ENCODE measurements around the gene ACOT7. TPM values are rescaled to one million over a fixed set of nuclear protein-coding genes. Genes with fewer than 3 reads are reported as not detected.

The ACOT7 gene
- total and polyA plus RNA-seq, 2 of the 13 experiments (the other 11 are each of a cell fraction or from before 2014, with no cell fraction given): 33.0 to 55.8 TPM

DNA sequence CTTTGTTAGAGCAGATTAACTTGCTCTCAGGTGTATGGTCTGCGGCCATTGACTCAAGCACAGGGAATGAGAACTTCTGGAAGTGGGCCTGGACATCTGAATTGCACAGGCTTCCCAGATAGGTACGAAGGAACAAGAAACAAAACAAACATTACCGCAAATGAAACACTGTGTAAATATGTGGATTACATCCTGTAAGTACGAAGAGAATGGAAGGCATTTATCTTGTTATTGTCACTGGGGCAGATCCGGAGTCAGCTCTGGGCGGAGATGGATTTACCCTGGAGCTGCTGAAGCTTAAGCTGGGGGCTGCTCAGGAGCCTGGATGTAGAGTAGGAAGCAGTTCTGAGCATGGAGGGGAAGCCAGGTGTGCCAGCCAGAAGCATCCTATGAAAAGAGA, 19.3 kb upstream of the ACOT7 start (continued):
- TF ChIP-seq, protein P1, sequence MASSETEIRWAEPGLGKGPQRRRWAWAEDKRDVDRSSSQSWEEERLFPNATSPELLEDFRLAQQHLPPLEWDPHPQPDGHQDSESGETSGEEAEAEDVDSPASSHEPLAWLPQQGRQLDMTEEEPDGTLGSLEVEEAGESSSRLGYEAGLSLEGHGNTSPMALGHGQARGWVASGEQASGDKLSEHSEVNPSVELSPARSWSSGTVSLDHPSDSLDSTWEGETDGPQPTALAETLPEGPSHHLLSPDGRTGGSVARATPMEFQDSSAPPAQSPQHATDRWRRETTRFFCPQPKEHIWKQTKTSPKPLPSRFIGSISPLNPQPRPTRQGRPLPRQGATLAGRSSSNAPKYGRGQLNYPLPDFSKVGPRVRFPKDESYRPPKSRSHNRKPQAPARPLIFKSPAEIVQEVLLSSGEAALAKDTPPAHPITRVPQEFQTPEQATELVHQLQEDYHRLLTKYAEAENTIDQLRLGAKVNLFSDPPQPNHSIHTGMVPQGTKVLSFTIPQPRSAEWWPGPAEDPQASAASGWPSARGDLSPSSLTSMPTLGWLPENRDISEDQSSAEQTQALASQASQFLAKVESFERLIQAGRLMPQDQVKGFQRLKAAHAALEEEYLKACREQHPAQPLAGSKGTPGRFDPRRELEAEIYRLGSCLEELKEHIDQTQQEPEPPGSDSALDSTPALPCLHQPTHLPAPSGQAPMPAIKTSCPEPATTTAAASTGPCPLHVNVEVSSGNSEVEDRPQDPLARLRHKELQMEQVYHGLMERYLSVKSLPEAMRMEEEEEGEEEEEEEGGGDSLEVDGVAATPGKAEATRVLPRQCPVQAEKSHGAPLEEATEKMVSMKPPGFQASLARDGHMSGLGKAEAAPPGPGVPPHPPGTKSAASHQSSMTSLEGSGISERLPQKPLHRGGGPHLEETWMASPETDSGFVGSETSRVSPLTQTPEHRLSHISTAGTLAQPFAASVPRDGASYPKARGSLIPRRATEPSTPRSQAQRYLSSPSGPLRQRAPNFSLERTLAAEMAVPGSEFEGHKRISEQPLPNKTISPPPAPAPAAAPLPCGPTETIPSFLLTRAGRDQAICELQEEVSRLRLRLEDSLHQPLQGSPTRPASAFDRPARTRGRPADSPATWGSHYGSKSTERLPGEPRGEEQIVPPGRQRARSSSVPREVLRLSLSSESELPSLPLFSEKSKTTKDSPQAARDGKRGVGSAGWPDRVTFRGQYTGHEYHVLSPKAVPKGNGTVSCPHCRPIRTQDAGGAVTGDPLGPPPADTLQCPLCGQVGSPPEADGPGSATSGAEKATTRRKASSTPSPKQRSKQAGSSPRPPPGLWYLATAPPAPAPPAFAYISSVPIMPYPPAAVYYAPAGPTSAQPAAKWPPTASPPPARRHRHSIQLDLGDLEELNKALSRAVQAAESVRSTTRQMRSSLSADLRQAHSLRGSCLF (CRISPR knock-in tag; IDR thresholded peaks at IDR 0.05; ENCODE audit: borderline replicate concordance): no peak
- TF ChIP-seq ETV5 (CRISPR knock-in tag; IDR thresholded peaks at IDR 0.05; ENCODE audit: borderline replicate concordance): peak; percentile 76; the same call in 1 of the 2 replicates
- TF ChIP-seq CEBPG (CRISPR knock-in tag; IDR thresholded peaks at IDR 0.05): peak; percentile 50; the same call in 1 of the 2 replicates
- peak; percentile 39 for TF ChIP-seq RARA (CRISPR knock-in tag; IDR thresholded peaks at IDR 0.05)
- TF ChIP-seq RCOR2 (CRISPR knock-in tag; IDR thresholded peaks at IDR 0.05): 0 out of 2 replicates have a peak, but pooled peaks have one; percentile 25
- TF ChIP-seq FOXA1 (IDR thresholded peaks at IDR 0.05): no peak
- peak; percentile 89 for TF ChIP-seq FOXA1 (CRISPR knock-in tag; IDR thresholded peaks at IDR 0.05)
- no peak for TF ChIP-seq NFIC (IDR thresholded peaks at IDR 0.05; ENCODE audit: low read length)
- peak; percentile 74 for TF ChIP-seq TEAD3 (CRISPR knock-in tag; optimal IDR thresholded peaks at IDR 0.05; ENCODE audit: borderline replicate concordance)
- peak; percentile 28 for TF ChIP-seq ZEB1 (IDR thresholded peaks at IDR 0.05; ENCODE audit: insufficient replicate concordance, low read depth)
- peak; percentile 30; the same call in 1 of the 2 replicates for TF ChIP-seq FOSL2 (CRISPR knock-in tag; IDR thresholded peaks at IDR 0.05)
- TF ChIP-seq HMG20A (CRISPR knock-in tag; IDR thresholded peaks at IDR 0.05; ENCODE audit: borderline replicate concordance): peak; percentile 75; the same call in 1 of the 2 replicates
- TF ChIP-seq NCOA2 (CRISPR knock-in tag; IDR thresholded peaks at IDR 0.05): 0 out of 2 replicates have a peak, but pooled peaks have one; percentile 25
- TF ChIP-seq, protein P2, sequence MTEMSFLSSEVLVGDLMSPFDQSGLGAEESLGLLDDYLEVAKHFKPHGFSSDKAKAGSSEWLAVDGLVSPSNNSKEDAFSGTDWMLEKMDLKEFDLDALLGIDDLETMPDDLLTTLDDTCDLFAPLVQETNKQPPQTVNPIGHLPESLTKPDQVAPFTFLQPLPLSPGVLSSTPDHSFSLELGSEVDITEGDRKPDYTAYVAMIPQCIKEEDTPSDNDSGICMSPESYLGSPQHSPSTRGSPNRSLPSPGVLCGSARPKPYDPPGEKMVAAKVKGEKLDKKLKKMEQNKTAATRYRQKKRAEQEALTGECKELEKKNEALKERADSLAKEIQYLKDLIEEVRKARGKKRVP (CRISPR knock-in tag; IDR thresholded peaks at IDR 0.05): peak in 1 of 2 experiments; percentile 56; a peak in 1 of 4 replicates
- no peak for TF ChIP-seq FOXP1 (IDR thresholded peaks at IDR 0.05)
- peak; percentile 72 for TF ChIP-seq FOXP1 (CRISPR knock-in tag; IDR thresholded peaks at IDR 0.05)
- 0 out of 2 replicates have a peak, but pooled peaks have one; percentile 20 for TF ChIP-seq MIXL1 (CRISPR knock-in tag; IDR thresholded peaks at IDR 0.05)
- no peak for TF ChIP-seq CREB1 (IDR thresholded peaks at IDR 0.05)
- peak; percentile 55; the same call in 1 of the 2 replicates for TF ChIP-seq CREB1 (CRISPR knock-in tag; IDR thresholded peaks at IDR 0.05)
- no peak for TF ChIP-seq SOX13 (IDR thresholded peaks at IDR 0.05)
- peak in 1 of 2 experiments; percentile 90; a peak in 2 of 4 replicates for TF ChIP-seq SOX13 (CRISPR knock-in tag; conservative IDR thresholded peaks at IDR 0.05 in 1 of 2, IDR thresholded peaks at IDR 0.05 in 1 of 2)
- peak; percentile 31; the same call in 1 of the 2 replicates for TF ChIP-seq BCL6 (CRISPR knock-in tag; IDR thresholded peaks at IDR 0.05)
- TF ChIP-seq ZNF776 (CRISPR knock-in tag; IDR thresholded peaks at IDR 0.05): no peak
- TF ChIP-seq RXRB (CRISPR knock-in tag; IDR thresholded peaks at IDR 0.05; ENCODE audit: borderline replicate concordance): peak; percentile 28; the same call in 1 of the 2 replicates
- TF ChIP-seq, protein P3, sequence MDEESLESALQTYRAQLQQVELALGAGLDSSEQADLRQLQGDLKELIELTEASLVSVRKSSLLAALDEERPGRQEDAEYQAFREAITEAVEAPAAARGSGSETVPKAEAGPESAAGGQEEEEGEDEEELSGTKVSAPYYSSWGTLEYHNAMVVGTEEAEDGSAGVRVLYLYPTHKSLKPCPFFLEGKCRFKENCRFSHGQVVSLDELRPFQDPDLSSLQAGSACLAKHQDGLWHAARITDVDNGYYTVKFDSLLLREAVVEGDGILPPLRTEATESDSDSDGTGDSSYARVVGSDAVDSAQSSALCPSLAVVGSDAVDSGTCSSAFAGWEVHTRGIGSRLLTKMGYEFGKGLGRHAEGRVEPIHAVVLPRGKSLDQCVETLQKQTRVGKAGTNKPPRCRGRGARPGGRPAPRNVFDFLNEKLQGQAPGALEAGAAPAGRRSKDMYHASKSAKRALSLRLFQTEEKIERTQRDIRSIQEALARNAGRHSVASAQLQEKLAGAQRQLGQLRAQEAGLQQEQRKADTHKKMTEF (CRISPR knock-in tag; IDR thresholded peaks at IDR 0.05): 0 out of 2 replicates have a peak, but pooled peaks have one; percentile 16
- no peak for TF ChIP-seq ESRRA (CRISPR knock-in tag; IDR thresholded peaks at IDR 0.05; ENCODE audit: low read depth)
- 0 out of 2 replicates have a peak, but pooled peaks have one; percentile 18 for TF ChIP-seq MED1 (CRISPR knock-in tag; IDR thresholded peaks at IDR 0.05)
- peak; percentile 95 for TF ChIP-seq FOXA3 (CRISPR knock-in tag; IDR thresholded peaks at IDR 0.05)
- TF ChIP-seq NR3C1 (CRISPR knock-in tag; IDR thresholded peaks at IDR 0.05): no peak

All from HepG2 (cell line).